ENCODE data around the gene RABGAP1L. TPM values are rescaled to one million over a fixed set of nuclear protein-coding genes. Genes with fewer than 3 reads are reported as not detected.

The RABGAP1L gene
- total RNA-seq, 1 donor from 2014 or later, result 59.6 TPM

DNA sequence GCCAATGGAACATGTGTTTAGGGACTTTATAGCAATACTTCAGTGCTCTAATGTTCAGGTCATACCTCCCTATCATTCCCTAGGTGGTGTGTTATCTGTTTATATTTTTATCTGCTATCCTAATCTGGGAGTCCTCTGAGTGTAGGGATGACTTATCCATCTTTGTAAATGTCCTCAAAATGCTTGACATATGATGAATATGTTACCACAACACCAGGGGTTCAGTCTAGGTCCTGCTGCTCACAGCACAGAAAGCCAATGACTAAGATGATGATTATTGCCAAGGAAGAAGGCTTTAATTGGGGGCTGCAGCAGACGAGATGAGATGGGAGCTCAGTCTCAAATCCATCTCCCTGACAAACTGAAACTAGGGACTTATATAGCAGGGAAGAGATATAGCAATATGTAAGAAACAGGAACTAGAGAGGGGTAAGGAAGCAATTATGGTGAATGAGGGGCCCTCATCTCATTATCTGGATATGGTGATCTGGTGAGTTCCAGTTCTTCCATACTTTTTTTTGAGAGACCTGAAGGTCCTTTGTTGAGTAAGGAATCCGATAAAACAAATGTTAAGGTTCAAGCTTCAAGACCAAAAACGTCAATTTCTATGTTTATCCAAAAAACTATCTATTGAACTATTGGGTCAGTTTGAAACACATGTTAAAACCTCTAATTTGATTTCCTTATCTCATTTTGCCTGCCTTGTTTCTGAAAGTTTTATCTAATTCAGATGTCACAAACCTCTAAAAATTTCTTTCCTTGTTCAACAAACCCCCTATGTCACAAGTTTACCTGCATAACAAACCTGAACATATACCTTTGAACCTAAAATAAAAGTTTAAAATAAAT is 583.7 kb downstream of the RABGAP1L start:
- no peak for DNase-seq (ENCODE audit: low spot score)
- intact Hi-C loops (cut with DNase I), result no loop called here
- ATAC-seq, result no peak

DNA sequence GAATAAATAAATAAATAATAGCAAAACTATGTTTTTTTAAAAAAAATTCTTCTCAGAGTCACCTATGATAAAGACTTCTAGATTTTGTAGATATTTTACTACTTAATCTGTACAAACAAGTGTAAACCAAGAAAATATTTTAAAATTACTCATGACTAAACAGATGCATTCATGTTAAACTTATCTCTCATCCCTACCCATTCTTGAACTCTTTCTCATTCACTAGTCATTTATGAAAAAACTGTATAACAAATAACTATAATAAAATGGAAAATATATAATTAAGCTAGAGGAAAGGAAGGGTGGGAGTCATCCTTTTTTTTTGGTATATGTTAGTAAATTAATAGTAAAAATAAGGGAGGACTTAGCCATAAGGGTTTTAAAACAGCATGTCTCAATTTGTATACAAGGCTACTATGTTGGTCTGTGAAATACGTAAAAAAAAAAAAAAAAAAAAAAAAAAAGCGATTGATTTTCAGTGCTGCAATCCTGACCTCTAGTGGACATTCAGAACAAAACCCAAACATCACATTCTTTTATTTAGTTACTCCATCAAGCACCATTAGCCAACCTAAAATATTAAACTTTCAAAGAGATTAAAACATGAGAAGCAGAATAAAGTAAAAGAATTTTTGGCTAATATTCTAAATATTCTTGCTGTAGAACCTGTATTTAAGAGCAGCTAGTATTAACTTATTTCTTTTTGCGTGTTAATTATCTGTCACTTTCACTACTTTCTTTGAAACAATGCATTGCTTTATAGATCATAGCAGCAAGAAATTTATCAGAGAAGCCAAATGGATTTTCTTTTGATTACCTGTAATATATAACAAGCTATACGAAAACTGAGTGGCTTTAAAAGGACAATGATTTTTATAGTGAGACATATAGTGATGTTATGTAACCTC is 584.6 kb downstream of the RABGAP1L start:
- DNase-seq (ENCODE audit: low spot score) (no peak), ATAC-seq (peak; percentile 56)
- intact Hi-C loops (cut with DNase I), result no loop called here

DNA sequence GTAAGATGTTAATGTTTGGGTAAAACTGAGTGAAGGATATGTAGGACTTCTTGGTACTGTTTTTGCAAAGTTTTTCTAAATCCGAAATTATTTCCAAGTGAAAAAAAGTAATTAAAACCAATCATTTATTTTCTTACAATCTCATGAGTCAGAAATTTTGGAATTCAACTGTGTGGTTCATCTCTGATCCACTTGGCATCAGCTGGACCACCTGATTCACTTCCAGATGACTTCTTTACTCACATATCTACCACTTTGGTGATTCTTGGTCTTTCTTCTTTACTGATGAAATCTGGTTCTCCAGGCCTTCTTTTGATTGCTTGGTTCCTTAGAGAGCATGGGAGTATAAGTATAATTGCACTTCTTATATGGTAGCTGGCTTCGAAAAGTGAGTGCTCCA is 585.6 kb downstream of the RABGAP1L start:
- intact Hi-C loops (cut with DNase I), result no loop called here
- no peak for DNase-seq (ENCODE audit: low spot score)
- ATAC-seq, result no peak

DNA sequence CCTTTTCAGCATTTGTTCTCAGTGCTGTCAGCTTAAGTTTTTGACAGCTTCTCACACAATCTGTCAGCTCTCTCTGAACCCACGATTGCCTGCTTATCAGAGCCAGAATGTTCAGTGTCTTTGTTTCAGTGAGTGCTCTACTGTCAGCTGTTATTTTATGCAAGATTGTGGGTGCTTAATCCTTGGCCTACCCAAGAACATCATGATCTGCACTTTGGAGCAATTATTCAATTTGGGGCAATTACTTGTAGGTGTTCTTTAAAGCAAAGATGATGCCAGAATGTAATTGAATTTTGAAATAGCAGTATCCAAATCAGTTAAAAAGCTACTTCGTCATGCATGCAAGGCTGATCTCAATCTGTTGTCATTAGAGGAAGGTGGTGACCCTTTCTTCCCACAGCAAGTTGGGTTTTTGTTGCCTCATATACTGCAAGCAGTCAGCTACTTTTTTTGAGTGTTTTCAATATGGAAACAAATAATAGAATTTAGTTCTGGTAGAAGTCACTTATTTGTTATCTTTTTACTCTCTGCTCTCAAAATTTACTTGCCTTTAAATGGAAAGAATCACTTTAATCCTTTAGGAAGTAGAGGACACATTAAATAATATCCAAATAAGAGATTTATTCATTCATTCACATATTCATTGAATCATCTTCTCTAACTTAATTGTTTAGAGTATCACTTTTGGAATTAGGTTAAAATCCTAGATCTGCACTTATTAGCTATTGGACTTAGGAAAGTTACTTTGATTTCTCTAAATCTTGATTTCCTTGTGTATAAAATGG is 586.9 kb downstream of the RABGAP1L start:
- ATAC-seq (no peak), DNase-seq (ENCODE audit: low spot score) (no peak)
- intact Hi-C loops (cut with DNase I), result no loop called here

DNA sequence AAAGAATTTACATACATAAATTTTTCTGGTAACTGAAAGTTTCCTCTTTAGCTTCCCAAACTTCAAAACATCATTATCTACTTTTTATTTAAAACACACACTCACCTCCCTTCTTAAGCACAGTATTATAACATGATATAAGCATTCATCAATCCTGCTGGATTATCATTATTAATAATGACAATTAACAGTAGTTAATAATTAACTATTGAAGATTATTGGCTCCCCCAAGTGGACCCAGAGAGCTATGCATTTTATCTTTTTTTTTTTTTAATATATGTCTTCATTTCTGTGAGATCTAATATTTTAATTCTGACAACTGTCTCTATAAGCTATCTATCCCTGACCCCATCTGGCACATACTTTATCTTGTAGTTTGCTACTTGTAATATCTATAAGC is 588.3 kb downstream of the RABGAP1L start:
- intact Hi-C loops (cut with DNase I), result no loop called here
- DNase-seq (ENCODE audit: low spot score) (no peak), ATAC-seq (no peak)

DNA sequence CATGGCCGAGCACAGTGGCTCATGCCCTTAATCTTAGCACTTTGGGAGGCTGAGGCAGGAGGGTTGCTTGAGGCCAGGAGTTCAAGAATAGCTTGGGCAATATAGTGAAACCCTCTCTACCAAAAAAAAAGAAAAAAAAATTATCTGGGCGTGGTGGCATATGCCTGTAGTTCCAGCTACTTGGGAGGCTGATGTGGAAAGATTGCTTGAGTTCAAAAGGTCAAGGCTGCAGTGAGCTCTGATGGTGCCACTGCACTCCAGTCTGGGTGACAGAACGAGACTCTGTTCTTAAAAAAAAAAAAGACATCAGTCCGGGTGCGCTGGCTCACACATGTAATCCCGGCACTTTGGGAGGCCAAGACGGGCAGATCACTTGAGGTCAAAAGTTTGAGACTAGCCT is 589.3 kb downstream of the RABGAP1L start:
- ATAC-seq (no peak), DNase-seq (ENCODE audit: low spot score) (no peak)
- intact Hi-C loops (cut with DNase I), result no loop called here

DNA sequence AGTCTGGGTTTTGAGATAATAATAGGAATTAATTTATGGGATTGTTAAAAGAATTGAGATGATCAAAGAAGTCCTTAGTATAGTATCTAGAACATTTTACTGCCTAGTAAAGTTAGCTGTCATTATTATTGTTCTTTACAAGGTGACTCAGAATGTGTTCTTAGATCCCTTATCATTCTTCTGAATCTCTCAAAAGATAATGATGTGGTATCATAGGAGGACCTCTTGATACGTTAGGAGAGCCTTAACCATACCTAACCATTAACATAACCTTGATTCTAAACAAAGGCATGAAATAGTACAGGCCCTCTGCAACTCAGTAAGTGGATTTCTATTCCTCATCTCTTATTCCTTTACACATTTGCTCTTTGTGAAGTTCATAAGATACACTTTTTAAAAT is 593.8 kb downstream of the RABGAP1L start:
- DNase-seq (ENCODE audit: low spot score) (no peak), ATAC-seq (no peak)
- intact Hi-C loops (cut with DNase I), result no loop called here

DNA sequence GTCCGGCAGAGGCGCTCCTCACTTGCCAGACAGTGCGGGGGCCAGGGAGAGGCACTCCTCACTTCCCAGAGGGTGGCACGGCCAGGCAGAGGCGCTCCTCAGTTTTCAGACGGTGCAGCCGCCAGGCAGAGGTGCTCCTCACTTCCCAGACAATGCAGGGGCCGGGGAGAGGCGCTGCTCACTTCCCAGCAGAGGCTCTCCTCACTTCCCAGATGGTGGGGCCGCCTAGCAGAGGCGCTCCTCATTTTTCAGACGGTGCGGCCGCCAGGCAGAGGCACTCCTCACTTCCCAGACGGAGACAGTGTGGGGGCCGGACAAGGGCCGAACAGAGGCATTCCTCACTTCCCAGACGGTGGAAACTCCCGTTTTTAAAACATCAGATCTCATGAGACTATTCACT is 602.0 kb downstream of the RABGAP1L start:
- intact Hi-C loops (cut with DNase I), result no loop called here
- no peak for DNase-seq (ENCODE audit: low spot score)
- ATAC-seq, result no peak

DNA sequence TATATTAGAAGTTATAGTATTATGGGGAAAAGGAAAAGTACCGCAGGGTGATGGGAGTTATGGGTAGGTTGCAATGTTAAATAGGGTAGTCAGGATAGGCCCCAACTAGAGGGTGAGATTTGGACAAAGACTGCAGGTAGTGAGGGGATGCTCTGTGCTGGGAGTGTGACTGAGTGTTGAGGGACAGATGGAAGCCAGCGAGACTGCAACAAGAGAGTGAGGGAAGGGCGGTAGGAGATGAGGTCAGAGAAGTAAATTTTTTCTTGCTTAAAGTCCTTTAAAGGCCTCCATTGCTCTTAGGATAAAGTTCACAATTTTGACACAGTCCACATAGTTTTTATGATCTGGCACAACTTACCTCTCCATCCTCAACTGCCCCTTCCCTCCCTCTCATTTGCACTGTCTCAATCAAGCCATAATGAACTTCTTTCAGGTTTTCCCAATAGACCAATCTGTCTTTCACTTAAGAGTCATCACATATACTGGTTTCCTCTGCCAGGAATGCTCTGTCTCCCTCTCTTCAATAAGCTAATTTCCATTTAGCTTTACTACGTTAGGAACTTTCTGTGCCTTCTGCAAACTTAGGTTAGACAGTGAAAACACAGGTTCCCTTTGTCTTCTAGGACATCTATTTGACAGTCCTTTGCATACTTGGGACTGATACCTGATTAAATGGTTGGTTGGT is 602.7 kb downstream of the RABGAP1L start:
- intact Hi-C loops (cut with DNase I), result no loop called here

DNA sequence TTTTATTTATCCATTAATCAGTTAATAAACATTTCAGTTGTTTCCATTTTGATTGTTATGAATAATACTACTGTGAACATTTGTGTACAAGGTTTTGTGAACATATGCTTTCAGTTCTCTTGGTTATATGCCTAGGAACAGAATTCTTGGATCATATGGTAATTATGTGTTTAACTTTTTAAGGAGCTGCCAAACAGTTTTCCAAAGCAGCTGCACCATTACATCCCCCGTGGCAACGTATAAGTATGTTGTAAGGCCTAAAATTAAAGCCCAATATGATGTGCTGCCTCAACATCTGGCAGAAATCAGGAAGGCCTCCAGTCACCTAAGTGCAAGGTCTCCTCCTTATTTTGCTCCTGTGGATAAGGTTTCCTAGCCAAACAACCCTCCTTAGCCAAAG is 604.9 kb downstream of the RABGAP1L start:
- no peak for ATAC-seq
- intact Hi-C loops (cut with DNase I), result no loop called here
- DNase-seq (ENCODE audit: low spot score), result no peak

More for the DNA sequence above, 602.7 kb downstream of the RABGAP1L start:
- no peak for DNase-seq (ENCODE audit: low spot score)
- ATAC-seq, result no peak

DNA sequence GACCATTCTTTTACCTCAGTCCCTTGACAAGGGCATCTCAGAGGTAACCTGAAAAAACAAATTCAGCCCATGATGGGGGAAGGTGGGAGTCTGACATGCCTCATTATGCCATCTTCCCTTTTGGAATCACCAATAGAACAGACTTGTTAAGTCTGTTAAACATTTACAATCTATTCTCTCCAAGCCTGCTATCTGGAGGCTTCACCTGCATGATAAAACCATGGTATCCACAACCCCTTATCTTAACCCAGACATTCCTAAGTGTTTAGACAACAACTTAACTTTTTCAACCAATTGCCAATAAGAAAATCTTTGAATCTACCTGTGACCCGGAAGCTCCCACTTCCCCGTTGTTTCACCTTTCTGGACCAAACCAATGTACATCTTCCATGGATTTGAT is 607.4 kb downstream of the RABGAP1L start:
- intact Hi-C loops (cut with DNase I), result loop anchor here (5.0 kb wide), 1 partner anchor 216 kb away; no protein-coding TSS in a partner anchor
- ATAC-seq (no peak), DNase-seq (ENCODE audit: low spot score) (no peak)

DNA sequence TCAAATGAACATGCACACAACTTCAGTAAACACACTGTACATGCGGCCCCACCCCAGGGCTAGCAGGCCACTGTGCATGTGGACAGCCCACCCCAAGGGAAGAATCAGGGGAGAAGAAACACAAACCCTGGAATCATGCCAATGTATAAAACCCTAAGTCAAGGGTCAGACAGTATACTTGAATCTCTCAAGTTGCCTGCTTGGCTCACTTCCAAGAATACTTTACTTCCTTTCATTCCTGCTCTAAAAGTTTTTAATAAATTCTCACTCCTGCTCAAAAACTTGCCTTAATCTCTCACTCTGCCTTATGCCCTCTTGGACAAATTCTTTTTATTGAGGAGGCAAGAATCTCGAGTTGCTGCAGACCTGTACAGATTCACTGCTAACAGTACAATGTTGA is 609.2 kb downstream of the RABGAP1L start:
- no peak for ATAC-seq
- no peak for DNase-seq (ENCODE audit: low spot score)
- intact Hi-C loops (cut with DNase I), result loop anchor here (5.0 kb wide), 1 partner anchor 214 kb away; no protein-coding TSS in a partner anchor

DNA sequence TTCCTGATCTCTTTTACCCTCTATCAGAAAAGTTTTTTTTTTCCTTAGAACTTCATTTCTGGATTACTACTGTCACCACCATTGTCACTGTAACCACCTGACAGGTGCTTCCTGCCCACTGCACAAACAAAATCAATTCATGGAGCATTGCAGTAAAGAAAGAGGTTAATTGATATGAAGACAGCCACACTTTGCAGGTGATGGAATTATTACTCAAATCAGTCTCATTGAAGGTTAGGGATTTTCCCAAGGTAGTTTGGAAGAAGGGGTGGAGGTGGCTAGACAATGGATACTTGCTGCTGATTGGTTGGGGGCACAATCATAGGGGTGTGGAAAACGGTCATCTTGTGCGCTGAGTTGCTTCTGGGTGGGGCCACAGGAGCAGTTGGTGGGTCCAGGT is 609.6 kb downstream of the RABGAP1L start:
- DNase-seq (ENCODE audit: low spot score) (no peak), ATAC-seq (no peak)
- intact Hi-C loops (cut with DNase I), result loop anchor here (5.0 kb wide), 1 partner anchor 213 kb away; no protein-coding TSS in a partner anchor

DNA sequence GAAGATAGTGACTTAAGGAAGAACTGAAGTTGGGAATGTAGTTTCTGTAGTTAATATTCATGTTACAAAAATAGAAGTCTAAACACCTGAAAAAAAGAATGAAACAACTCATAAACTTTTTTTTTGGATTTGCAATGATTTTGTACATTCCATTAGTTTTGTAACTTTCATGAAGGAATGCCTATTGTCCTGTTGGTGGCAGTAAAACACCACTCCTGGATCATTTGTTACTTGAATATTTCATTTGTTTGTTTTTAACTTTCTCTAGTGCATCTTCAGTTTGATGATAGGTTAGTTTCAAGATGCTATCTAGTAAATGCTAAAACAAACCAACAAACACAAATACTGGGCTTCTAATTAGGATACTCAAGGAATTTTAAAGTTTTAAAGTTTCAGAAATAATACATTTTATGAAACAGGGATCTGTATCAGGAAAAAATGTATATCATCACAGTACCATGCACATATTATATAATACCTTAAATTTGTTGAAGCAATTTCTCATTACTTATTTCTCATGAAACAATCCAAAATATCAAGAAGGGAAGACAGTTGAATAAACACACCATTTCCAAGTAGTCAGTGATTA is 610.7 kb downstream of the RABGAP1L start:
- intact Hi-C loops (cut with DNase I), result loop anchor here (5.0 kb wide), 1 partner anchor 212 kb away; no protein-coding TSS in a partner anchor
- ATAC-seq, result peak; percentile 69
- DNase-seq (ENCODE audit: low spot score), result no peak

DNA sequence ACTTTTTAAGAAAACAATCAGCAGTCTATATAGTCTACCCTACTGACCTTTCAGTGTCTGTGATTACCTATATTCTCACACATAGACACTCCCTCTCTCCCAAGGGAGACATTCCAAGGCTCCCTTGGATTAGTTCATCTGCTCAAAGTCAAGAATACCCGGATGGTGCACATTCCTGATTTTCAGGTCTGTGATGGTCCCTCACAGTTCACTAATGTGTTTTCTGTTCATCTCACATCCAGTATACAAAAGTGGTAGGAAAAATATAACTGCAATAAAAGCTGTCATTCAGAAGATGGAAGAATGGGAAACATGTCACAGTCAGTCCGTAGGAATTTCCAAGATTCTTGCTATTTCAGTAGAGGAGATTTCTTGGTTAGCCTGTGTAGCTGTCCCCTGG is 616.3 kb downstream of the RABGAP1L start:
- no peak for DNase-seq (ENCODE audit: low spot score)
- ATAC-seq, result no peak
- intact Hi-C loops (cut with DNase I), result no loop called here

DNA sequence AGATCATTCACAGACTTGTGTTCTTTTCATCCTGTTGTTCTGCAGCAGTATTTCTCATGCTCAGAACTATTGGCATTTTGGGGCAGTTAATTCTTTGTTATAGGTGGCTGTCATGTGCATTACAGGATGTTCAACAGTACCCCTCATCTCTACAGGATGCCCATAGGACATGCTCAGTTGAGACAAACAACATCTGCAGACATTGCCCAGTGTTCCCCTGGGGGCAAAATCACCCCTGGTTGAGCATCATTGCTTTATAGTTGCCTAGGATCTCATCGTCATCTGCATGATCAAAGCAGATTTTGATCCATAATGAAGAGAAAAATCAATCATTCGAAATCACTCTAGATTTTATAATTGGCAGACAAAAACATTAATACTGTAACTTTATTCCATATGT is 617.9 kb downstream of the RABGAP1L start:
- no peak for ATAC-seq
- intact Hi-C loops (cut with DNase I), result no loop called here
- DNase-seq (ENCODE audit: low spot score), result no peak

DNA sequence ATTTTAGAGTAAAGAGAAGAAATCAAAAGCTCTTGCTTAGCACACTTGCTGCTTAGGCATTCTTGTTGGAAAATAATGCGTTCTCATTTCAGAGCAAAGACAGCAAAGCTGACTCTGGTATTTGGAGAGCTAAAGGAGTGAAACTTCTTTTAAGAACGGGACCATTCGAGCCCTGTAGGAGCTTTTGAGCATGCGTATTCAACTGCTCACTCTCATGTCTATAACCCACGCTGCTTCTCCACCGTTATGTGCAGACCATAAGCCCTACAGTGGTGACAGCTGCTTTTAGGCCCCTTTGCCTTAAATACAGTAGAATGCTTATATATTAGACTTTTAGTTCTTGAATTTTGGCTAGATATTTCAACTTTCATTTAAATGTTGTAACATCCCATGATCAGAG is 626.2 kb downstream of the RABGAP1L start:
- ATAC-seq (no peak), DNase-seq (ENCODE audit: low spot score) (no peak)
- intact Hi-C loops (cut with DNase I), result no loop called here

DNA sequence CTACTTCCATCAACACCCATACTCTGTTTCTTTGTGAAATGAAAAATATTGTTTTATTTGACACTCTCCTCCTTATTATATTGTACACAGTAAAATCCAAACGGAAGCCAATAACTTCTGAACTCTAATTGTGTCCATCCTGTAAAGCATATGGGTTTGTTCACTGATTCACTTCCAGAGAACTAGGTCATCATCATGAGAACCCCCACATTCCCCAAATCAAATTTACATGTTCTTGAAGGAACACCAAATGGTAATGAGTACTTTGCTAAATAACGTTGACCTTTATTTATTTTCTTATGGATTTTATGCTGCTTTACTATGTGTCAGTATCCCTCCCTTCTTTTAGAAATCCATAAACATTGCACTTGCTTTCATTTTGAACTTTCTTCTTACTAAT is 627.0 kb downstream of the RABGAP1L start:
- intact Hi-C loops (cut with DNase I), result no loop called here
- ATAC-seq (no peak), DNase-seq (ENCODE audit: low spot score) (no peak)
